Suprapubic skin (tissue), 4 donors: ENCODE data around the gene STAP1. TPM values are rescaled to one million over a fixed set of nuclear protein-coding genes. Genes with fewer than 3 reads are reported as not detected.
"Not testable (repeated sequence)": the region's sequence is repeated elsewhere in the genome, so short reads cannot be mapped to it uniquely, and the experiment has no call there.

Source experiments
- DNase-seq, 2 donors: peaks; one replicate each; pipeline ENCODE4 v3.0.0-alpha.2; 2019; ENCODE audit warnings: low spot score in 2 of 2
- H3K27ac ChIP-seq: fragments of 200-600 bp; sonication (generic); one replicate; pipeline ENCODE4 v1.5.1; 2019
- H3K27me3 ChIP-seq: fragments of 200-600 bp; sonication (generic); one replicate; pipeline ENCODE4 v1.5.1; 2019
- H3K36me3 ChIP-seq: fragments of 200-600 bp; sonication (generic); one replicate; pipeline ENCODE4 v1.5.1; 2019
- H3K4me1 ChIP-seq: fragments of 200-600 bp; sonication (generic); one replicate; pipeline ENCODE4 v1.5.1; 2019
- H3K4me3 ChIP-seq: fragments of 200-600 bp; sonication (generic); one replicate; pipeline ENCODE4 v1.5.1; 2019; ENCODE audit warnings: mild to moderate bottlenecking
- H3K9me3 ChIP-seq: fragments of 200-600 bp; sonication (generic); one replicate; pipeline ENCODE4 v1.5.1; 2019
- CTCF ChIP-seq, 2 donors: fragments of 200-600 bp in 1 of 2; fragments of 450-650 bp in 1 of 2; sonication (generic) in 1 of 2; IDR thresholded peaks; one replicate each; pipeline ENCODE4 v1.5.1; 2016 to 2019; ENCODE audit warnings: antibody characterized with exemption in 2 of 2, mild to moderate bottlenecking in 1 of 2, moderate library complexity in 1 of 2
- EP300 ChIP-seq: sonication (generic); formaldehyde crosslinking; IDR thresholded peaks from one replicate; pipeline ENCODE4 v1.6.1; 2017; ENCODE audit warnings: antibody characterized with exemption
- POLR2A ChIP-seq, 2 donors: fragments of 450-650 bp; IDR thresholded peaks; one replicate each; pipeline ENCODE4 v1.6.1; 2017; ENCODE audit warnings: antibody characterized with exemption in 2 of 2, mild to moderate bottlenecking in 2 of 2, moderate library complexity in 2 of 2
- POLR2AphosphoS5 ChIP-seq, 3 donors: sonication (generic); formaldehyde crosslinking; IDR thresholded peaks; one replicate each; pipeline ENCODE4 v1.6.1; 2017; ENCODE audit warnings: antibody characterized with exemption in 3 of 3
- WGBS: methylation state at CpG from one replicate; pipeline ENCODE4 v1.1.5; 2018; 5-methylcytosine and 5-hydroxymethylcytosine counted together
- total RNA-seq, 4 donors: library from RNA; depleted of rRNA; stranded (reverse); fragments of >200 nt; gene quantifications; one replicate each; pipeline ENCODE4 v1.1.0, GENCODE V29; 2016

Gene STAP1
- total RNA-seq, 4 donors from 2014 or later: 0.55 TPM; not detected in 3

GRCh38 chr4:67522851-67523671 is 35.5 kb upstream of the STAP1 start:
- Histone ChIP-seq H3K4me3 (no peak overlapping the region), H3K9me3 (no peaks in the 10 kb centered on the region), H3K27ac (no peak overlapping the region), H3K27me3 (no peaks in the 10 kb centered on the region), H3K36me3 (peaks cover 21% of the 10 kb centered on the region), H3K4me1 (no peaks in the 10 kb centered on the region)
- 94% methylated on average over 10 of the region's 10 CpGs for WGBS
- TF ChIP-seq EP300: no peak
- TF ChIP-seq CTCF (IDR thresholded peaks at IDR 0.05): no peak
- no peak for TF ChIP-seq POLR2A (IDR thresholded peaks at IDR 0.05)
- no peak for TF ChIP-seq POLR2AphosphoS5 (IDR thresholded peaks at IDR 0.05)
- no peak for DNase-seq

- WGBS: 90% methylated on average over 2 of the region's 3 CpGs
- not testable (repeated sequence) for DNase-seq, H3K27ac ChIP-seq, H3K27me3 ChIP-seq, H3K4me3 ChIP-seq, H3K4me1 ChIP-seq, H3K9me3 ChIP-seq
- peaks cover 20% of the 10 kb centered on the region for H3K36me3 ChIP-seq
Observed at GRCh38 chr4:67524140-67524539, 34.4 kb upstream of the STAP1 start.

GRCh38 chr4:67531379-67531962 is 27.1 kb upstream of the STAP1 start:
- no peak for TF ChIP-seq CTCF (IDR thresholded peaks at IDR 0.05)
- no peak for TF ChIP-seq POLR2AphosphoS5 (IDR thresholded peaks at IDR 0.05)
- no peak for TF ChIP-seq EP300
- TF ChIP-seq POLR2A (IDR thresholded peaks at IDR 0.05): no peak
- Histone ChIP-seq H3K4me3 (no peak overlapping the region), H3K36me3 (peaks cover 66% of the 10 kb centered on the region), H3K9me3 (no peaks in the 10 kb centered on the region), H3K4me1 (no peaks in the 10 kb centered on the region), H3K27ac (no peak overlapping the region), H3K27me3 (no peaks in the 10 kb centered on the region)
- no peak for DNase-seq
- 91% methylated on average over 4 of the region's 4 CpGs for WGBS

GRCh38 chr4:67532397-67532796 is 26.1 kb upstream of the STAP1 start:
- not testable (repeated sequence) for H3K4me1 ChIP-seq, H3K27me3 ChIP-seq, H3K27ac ChIP-seq, H3K9me3 ChIP-seq, DNase-seq, H3K4me3 ChIP-seq
- H3K36me3 ChIP-seq: peaks cover 73% of the 10 kb centered on the region
- 94% methylated on average over 4 of the region's 4 CpGs for WGBS

GRCh38 chr4:67533112-67533511 is 25.4 kb upstream of the STAP1 start:
- Histone ChIP-seq H3K4me1 (no peaks in the 10 kb centered on the region), H3K4me3 (no peak overlapping the region), H3K9me3 (no peaks in the 10 kb centered on the region), H3K36me3 (peaks cover 78% of the 10 kb centered on the region), H3K27ac (no peak overlapping the region), H3K27me3 (no peaks in the 10 kb centered on the region)
- no peak for DNase-seq
- WGBS: 98% methylated on average over 3 of the region's 3 CpGs
- TF ChIP-seq CTCF (IDR thresholded peaks at IDR 0.05): no peak
- no peak for TF ChIP-seq POLR2A (IDR thresholded peaks at IDR 0.05)
- no peak for TF ChIP-seq EP300
- TF ChIP-seq POLR2AphosphoS5 (IDR thresholded peaks at IDR 0.05): no peak

GRCh38 chr4:67535280-67535840 is 23.2 kb upstream of the STAP1 start:
- Histone ChIP-seq H3K36me3 (peaks cover 84% of the 10 kb centered on the region), H3K27ac (no peak overlapping the region), H3K27me3 (no peaks in the 10 kb centered on the region), H3K4me3 (no peak overlapping the region), H3K4me1 (no peaks in the 10 kb centered on the region), H3K9me3 (no peaks in the 10 kb centered on the region)
- TF ChIP-seq POLR2A (IDR thresholded peaks at IDR 0.05) (no peak), POLR2AphosphoS5 (IDR thresholded peaks at IDR 0.05) (no peak), EP300 (no peak), CTCF (IDR thresholded peaks at IDR 0.05) (no peak)
- WGBS: 79% methylated on average over 2 of the region's 2 CpGs
- DNase-seq: no peak
